Erythroblast (primary cell): ENCODE measurements around the gene MRPL51.

Experiments used
- DNase-seq, 2 experiments: peaks; one replicate each; lab custom pipeline; 2025; lab: John Stamatoyannopoulos, UW
- GATA1 ChIP-seq: IDR thresholded peaks from 2 replicates; pipeline ENCODE4 v1.6.1; 2011; ENCODE audit warnings: low read depth, mild to moderate bottlenecking, control low read depth, low read length, moderate library complexity
- POLR2A ChIP-seq: IDR thresholded peaks from 2 replicates; pipeline ENCODE4 v1.6.1; 2011; ENCODE audit warnings: mild to moderate bottlenecking, low read length

The MRPL51 gene

GRCh38 chr12:6534945-6535696, 42.1 kb upstream of the MRPL51 start:
- peak; percentile 81 to 85 for DNase-seq
- TF ChIP-seq POLR2A (no peak), GATA1 (no peak)

GRCh38 chr12:6534695-6534944, 41.6 kb upstream of the MRPL51 start:
- peak in 1 of 2 experiments; percentile 94 for DNase-seq
- TF ChIP-seq POLR2A, result peak; percentile 43
- TF ChIP-seq GATA1, result no peak

GRCh38 chr12:6533923-6534694, 41.0 kb upstream of the MRPL51 start, which contains the start of gene GAPDH:
TSS of gene GAPDH (plus strand) at chr12:6534517. CDS start at chr12:6534833, 316 bp downstream.
- DNase-seq, result peak; percentile 95 to 97
- TF ChIP-seq POLR2A, result peak; percentile 92
- no peak for TF ChIP-seq GATA1

GRCh38 chr12:6533653-6533922, 40.5 kb upstream of the MRPL51 start:
- TF ChIP-seq POLR2A, result no peak
- no peak for DNase-seq

GRCh38 chr12:6532927-6533652, 40.0 kb upstream of the MRPL51 start:
- peak; percentile 70 to 75 for DNase-seq
- TF ChIP-seq GATA1 (no peak), POLR2A (peak; percentile 43)

- DNase-seq, result peak; percentile 93 to 94
Measured at GRCh38 chr12:6532051-6532926, 39.2 kb upstream of the MRPL51 start.

GRCh38 chr12:6530576-6531260, 37.7 kb upstream of the MRPL51 start:
- TF ChIP-seq POLR2A (no peak), GATA1 (no peak)
- no peak for DNase-seq

More at GRCh38 chr12:6532051-6532926, 39.2 kb upstream of the MRPL51 start:
- TF ChIP-seq GATA1 (no peak), POLR2A (peak; percentile 73)

GRCh38 chr12:6529291-6529737, 36.3 kb upstream of the MRPL51 start:
- no peak for DNase-seq
- TF ChIP-seq GATA1 (no peak), POLR2A (no peak)

- TF ChIP-seq POLR2A (no peak), GATA1 (no peak)
- no peak for DNase-seq
Measured at GRCh38 chr12:6528539-6529235, 35.6 kb upstream of the MRPL51 start.

GRCh38 chr12:6527711-6528110, 34.6 kb upstream of the MRPL51 start:
- DNase-seq, result no peak
- TF ChIP-seq POLR2A (no peak), GATA1 (no peak)

GRCh38 chr12:6526766-6527525, 33.9 kb upstream of the MRPL51 start:
- no peak for TF ChIP-seq GATA1
- no peak for TF ChIP-seq POLR2A
- no peak for DNase-seq
